Loucy (cell line): ENCODE data around the gene RGS6.

Source experiments
- EZH2phosphoT487 ChIP-seq: fragments of 200-600 bp; IDR thresholded peaks from 2 replicates; pipeline ENCODE4 v1.6.1; 2018; ENCODE audit warnings: antibody characterized with exemption, mild to moderate bottlenecking, moderate library complexity, borderline replicate concordance
- TF ChIP-seq, protein P1 (sequence below): fragments of 200-600 bp; sonication (generic); conservative IDR thresholded peaks from 2 replicates; pipeline ENCODE4 v1.5.1; 2014; ENCODE audit warnings: mild to moderate bottlenecking, antibody characterized with exemption, low read length

DNA sequence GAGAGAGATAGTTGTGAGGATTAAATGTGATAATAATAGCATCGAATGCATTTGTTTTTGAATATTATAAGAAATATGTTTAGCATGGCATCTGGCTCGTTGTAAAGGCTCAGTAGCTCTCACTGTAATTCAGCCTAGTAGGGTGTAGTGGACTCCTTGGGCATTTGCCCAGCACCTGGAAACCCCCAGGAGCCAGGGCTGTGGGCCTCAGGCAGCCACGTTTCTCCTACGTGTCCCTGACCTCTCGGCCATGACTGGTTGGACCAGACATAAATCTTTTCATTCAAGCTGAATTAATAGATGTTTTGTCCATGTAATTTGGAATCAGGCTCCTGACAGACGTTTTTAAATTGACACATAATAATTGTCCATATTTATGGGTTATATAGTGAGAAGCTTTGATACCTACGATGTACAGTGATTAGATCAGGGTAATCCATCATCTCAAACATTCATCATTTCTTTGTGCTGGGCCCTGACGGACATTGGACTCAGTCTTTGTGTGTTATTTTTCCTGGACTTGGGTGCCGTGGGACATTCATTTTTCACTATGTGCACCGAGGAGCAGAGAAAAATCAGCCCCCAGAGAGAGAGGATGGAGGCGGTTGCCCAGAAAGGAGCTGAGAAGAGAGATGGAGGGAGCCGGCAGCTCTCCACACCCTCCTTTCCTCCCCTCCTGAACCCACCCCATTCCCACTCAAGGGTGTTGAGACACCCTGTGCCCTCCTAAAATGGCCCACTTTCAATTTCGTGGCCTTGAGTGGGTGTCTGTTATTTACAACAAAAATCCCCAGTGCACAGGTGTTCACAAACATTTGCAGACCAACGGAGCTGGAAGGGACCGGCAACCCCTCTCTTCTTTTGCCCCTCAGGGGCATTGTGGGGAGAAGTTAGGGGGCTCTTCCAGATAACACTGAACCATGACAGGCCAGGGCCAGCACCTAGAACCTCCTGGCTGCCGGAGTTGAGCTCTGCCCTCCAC is 665.3 kb downstream of the RGS6 start:
- TF ChIP-seq, protein P1, sequence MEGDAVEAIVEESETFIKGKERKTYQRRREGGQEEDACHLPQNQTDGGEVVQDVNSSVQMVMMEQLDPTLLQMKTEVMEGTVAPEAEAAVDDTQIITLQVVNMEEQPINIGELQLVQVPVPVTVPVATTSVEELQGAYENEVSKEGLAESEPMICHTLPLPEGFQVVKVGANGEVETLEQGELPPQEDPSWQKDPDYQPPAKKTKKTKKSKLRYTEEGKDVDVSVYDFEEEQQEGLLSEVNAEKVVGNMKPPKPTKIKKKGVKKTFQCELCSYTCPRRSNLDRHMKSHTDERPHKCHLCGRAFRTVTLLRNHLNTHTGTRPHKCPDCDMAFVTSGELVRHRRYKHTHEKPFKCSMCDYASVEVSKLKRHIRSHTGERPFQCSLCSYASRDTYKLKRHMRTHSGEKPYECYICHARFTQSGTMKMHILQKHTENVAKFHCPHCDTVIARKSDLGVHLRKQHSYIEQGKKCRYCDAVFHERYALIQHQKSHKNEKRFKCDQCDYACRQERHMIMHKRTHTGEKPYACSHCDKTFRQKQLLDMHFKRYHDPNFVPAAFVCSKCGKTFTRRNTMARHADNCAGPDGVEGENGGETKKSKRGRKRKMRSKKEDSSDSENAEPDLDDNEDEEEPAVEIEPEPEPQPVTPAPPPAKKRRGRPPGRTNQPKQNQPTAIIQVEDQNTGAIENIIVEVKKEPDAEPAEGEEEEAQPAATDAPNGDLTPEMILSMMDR, result no peak
- TF ChIP-seq EZH2phosphoT487, result no peak
